Tibial nerve (tissue), 4 donors: ENCODE results near the gene GRIN1. TPM values are rescaled to one million over a fixed set of nuclear protein-coding genes. Genes with fewer than 3 reads are reported as not detected.

Experiments
- DNase-seq, 2 donors: peaks; one replicate each; pipeline ENCODE4 v3.0.0-alpha.2; 2019; ENCODE audit warnings: low spot score in 2 of 2
- H3K27ac ChIP-seq, 4 donors: fragments of 200-600 bp; sonication (generic) in 3 of 4; one replicate each; pipeline ENCODE4 v1.5.1; 2017 to 2019; ENCODE audit warnings: mild to moderate bottlenecking in 1 of 4
- H3K27me3 ChIP-seq, 2 donors: fragments of 200-600 bp; sonication (generic) in 1 of 2; one replicate each; pipeline versions ENCODE4 v1.5.1 to v1.6.0; 2017 to 2019
- H3K36me3 ChIP-seq, 3 donors: fragments of 200-600 bp; sonication (generic); one replicate each; pipeline ENCODE4 v1.5.1; 2018 to 2019
- H3K4me1 ChIP-seq, 4 donors: fragments of 200-600 bp; sonication (generic) in 3 of 4; one replicate each; pipeline ENCODE4 v1.5.1; 2017 to 2019
- H3K4me3 ChIP-seq, 4 donors: fragments of 200-600 bp; sonication (generic) in 3 of 4; one replicate each; pipeline ENCODE4 v1.5.1; 2017 to 2019; ENCODE audit warnings: mild to moderate bottlenecking in 1 of 4, moderate library complexity in 1 of 4
- H3K9me3 ChIP-seq, 4 donors: fragments of 200-600 bp; sonication (generic) in 3 of 4; one replicate each; pipeline ENCODE4 v1.5.1; 2017 to 2019
- EP300 ChIP-seq, 2 donors: sonication (generic); formaldehyde crosslinking; IDR thresholded peaks; one replicate each; pipeline ENCODE4 v1.6.1; 2017; ENCODE audit warnings: antibody characterized with exemption in 2 of 2, mild to moderate bottlenecking in 1 of 2
- POLR2A ChIP-seq, 2 donors: fragments of 450-650 bp; IDR thresholded peaks; one replicate each; pipeline ENCODE4 v1.6.1; 2017; ENCODE audit warnings: antibody characterized with exemption in 2 of 2, mild to moderate bottlenecking in 2 of 2, moderate library complexity in 2 of 2
- WGBS, 2 donors: methylation state at CpG; one replicate each; pipeline ENCODE4 v1.1.5; 2018; 5-methylcytosine and 5-hydroxymethylcytosine counted together
- total RNA-seq, 4 donors: library from RNA; depleted of rRNA; stranded (reverse); fragments of >200 nt; gene quantifications; one replicate each; pipeline ENCODE4 v1.1.0, GENCODE V29; 2016
- TF ChIP-seq, protein P1 (sequence below), 5 experiments: fragments of 200-600 bp in 3 of 5; fragments of 450-650 bp in 2 of 5; sonication (generic) in 3 of 5; IDR thresholded peaks; one replicate each; pipeline ENCODE4 v1.5.1; 2016 to 2019; ENCODE audit warnings: antibody characterized with exemption in 5 of 5, mild to moderate bottlenecking in 3 of 5, moderate library complexity in 2 of 5

Gene GRIN1
- total RNA-seq, 4 donors from 2014 or later: 0.21 TPM; not detected in 3

DNA sequence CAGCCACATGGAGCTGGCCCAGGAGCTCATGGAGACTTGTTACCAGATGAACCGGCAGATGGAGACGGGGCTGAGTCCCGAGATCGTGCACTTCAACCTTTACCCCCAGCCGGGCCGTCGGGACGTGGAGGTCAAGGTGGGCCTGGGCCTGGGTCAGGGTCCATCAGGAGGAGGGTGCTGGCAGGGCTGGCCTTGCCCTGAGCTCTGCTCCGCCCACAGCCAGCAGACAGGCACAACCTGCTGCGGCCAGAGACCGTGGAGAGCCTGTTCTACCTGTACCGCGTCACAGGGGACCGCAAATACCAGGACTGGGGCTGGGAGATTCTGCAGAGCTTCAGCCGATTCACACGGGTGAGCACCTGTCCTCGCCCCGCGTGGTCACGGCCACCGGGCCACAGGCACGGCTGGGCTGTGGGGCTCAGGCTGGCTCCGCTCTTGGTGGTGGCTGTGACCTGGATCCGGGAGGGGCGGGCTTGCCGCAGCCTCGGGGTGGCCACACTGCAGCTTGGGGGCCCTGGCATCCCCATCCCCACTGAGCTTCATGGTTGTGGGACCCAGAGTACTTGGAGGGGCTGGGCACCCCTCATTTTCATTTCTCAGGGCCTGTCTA, 31.5 kb upstream of the GRIN1 start:
- Histone ChIP-seq H3K4me3 (no peak overlapping the region), H3K36me3 (peaks cover 0 to 100% (median 37%) of the 10 kb centered on the region in 3 donors), H3K27me3 (no peaks in the 10 kb centered on the region), H3K9me3 (no peaks in the 10 kb centered on the region), H3K27ac (no peak overlapping the region), H3K4me1 (no peaks in the 10 kb centered on the region)
- DNase-seq: no peak
- WGBS, 2 donors: 91 to 93% methylated on average over 18 to 21 of the region's 27 CpGs
- TF ChIP-seq POLR2A (IDR thresholded peaks at IDR 0.05) (no peak), EP300 (IDR thresholded peaks at IDR 0.05) (no peak)
- TF ChIP-seq, protein P1, sequence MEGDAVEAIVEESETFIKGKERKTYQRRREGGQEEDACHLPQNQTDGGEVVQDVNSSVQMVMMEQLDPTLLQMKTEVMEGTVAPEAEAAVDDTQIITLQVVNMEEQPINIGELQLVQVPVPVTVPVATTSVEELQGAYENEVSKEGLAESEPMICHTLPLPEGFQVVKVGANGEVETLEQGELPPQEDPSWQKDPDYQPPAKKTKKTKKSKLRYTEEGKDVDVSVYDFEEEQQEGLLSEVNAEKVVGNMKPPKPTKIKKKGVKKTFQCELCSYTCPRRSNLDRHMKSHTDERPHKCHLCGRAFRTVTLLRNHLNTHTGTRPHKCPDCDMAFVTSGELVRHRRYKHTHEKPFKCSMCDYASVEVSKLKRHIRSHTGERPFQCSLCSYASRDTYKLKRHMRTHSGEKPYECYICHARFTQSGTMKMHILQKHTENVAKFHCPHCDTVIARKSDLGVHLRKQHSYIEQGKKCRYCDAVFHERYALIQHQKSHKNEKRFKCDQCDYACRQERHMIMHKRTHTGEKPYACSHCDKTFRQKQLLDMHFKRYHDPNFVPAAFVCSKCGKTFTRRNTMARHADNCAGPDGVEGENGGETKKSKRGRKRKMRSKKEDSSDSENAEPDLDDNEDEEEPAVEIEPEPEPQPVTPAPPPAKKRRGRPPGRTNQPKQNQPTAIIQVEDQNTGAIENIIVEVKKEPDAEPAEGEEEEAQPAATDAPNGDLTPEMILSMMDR (IDR thresholded peaks at IDR 0.05): no peak

DNA sequence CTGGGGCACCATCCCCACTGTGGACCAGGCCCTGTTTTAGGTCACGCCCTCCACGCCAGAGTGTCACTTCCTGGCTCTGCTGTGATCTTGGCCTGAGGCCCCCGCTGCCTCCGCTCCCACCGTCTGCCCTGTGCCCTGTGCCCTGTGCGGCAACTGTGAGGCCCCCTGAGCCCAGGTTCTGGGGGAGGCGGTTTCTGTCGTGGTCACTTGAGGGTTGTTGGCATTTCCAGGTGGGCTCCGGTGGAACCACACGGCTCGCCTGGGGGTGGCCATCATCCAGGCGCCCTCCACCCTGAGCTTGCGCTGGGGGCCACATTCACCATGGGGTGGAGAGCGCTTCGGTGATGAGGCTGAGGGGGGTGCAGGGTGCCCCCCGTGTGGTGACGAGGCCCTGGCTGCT, 31.0 kb upstream of the GRIN1 start:
- DNase-seq: no peak
- H3K36me3 ChIP-seq: peaks cover 0 to 100% (median 37%) of the 10 kb centered on the region in 3 donors
- no peaks in the 10 kb centered on the region for H3K4me1 ChIP-seq
- WGBS, 2 donors: 93% methylated on average over 16 to 17 of the region's 17 CpGs
- no peak overlapping the region for H3K27ac ChIP-seq
- H3K4me3 ChIP-seq: no peak overlapping the region
- no peaks in the 10 kb centered on the region for H3K9me3 ChIP-seq
- TF ChIP-seq POLR2A (IDR thresholded peaks at IDR 0.05) (no peak), EP300 (IDR thresholded peaks at IDR 0.05) (no peak)
- TF ChIP-seq, protein P1 (IDR thresholded peaks at IDR 0.05): no peak
- no peaks in the 10 kb centered on the region for H3K27me3 ChIP-seq

DNA sequence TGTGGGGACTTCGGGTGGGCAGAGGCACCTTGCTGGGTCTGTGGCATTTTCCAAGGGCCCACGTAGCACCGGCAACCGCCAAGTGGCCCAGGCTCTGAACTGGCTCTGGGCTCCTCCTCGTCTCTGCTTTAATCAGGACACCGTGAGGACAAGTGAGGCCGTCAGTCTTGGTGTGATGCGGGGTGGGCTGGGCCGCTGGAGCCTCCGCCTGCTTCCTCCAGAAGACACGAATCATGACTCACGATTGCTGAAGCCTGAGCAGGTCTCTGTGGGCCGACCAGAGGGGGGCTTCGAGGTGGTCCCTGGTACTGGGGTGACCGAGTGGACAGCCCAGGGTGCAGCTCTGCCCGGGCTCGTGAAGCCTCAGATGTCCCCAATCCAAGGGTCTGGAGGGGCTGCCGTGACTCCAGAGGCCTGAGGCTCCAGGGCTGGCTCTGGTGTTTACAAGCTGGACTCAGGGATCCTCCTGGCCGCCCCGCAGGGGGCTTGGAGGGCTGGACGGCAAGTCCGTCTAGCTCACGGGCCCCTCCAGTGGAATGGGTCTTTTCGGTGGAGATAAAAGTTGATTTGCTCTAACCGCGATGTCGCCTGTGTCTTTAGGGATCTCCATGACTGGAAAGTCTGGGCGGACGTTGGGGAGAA, 30.2 kb upstream of the GRIN1 start:
- no peak for TF ChIP-seq POLR2A (IDR thresholded peaks at IDR 0.05)
- TF ChIP-seq, protein P1 (IDR thresholded peaks at IDR 0.05): no peak
- TF ChIP-seq EP300 (IDR thresholded peaks at IDR 0.05): no peak
- no peak overlapping the region for H3K4me3 ChIP-seq
- DNase-seq: no peak
- H3K27ac ChIP-seq: no peak overlapping the region
- no peaks in the 10 kb centered on the region for H3K27me3 ChIP-seq
- H3K4me1 ChIP-seq: peaks cover 0 to 6% (median 0%) of the 10 kb centered on the region in 4 donors
- H3K9me3 ChIP-seq: no peaks in the 10 kb centered on the region
- peaks cover 0 to 97% (median 34%) of the 10 kb centered on the region in 3 donors for H3K36me3 ChIP-seq
- 90 to 93% methylated on average over 23 to 28 of the region's 29 CpGs for WGBS, 2 donors

DNA sequence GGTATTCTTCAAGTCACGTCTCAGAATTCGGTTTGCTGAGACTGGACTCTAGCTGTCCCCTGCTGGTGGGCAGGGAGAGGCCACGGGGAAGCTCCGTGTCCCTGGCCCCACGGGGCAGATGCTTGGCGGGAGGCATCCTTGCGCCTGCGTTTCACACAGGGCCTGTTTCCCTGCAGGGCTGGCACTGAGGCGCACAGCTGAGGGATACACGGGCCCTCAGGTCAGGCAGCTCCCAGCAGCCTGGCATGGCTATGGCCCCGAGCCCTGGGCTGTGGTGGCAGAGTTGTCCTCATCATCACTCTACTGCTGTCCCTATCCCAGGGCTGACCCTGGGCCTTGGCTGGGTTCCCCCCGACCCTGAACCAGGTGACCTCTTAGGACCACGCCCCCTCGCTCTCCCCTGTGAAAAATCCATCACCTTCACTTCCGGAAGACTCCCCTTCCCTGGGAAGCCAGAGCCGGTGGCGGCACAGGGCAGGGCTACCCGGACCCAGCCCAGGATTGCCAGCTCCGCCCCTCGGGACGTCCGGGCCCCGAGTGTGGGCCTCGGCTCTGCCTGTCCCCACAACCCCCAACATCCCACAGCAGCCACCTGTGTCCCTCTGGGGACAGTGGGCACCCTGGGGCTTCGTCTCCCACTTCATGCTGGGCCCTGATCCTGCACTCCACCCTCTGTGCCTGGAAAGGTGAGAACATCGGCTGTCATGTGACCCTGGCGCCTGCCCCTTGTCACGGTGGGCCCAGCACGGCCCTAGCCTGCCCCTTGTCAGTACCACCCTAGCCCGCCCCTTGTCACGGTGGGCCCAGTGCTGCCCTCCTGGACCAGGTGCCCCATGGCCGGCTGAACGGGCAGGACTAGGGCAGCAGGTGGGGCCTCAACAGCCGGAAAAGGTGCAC, 29.5 kb upstream of the GRIN1 start:
- peaks cover 0 to 11% (median 0%) of the 10 kb centered on the region in 4 donors for H3K4me1 ChIP-seq
- H3K27me3 ChIP-seq: no peaks in the 10 kb centered on the region
- H3K27ac ChIP-seq: no peak overlapping the region
- no peak for DNase-seq
- TF ChIP-seq POLR2A (IDR thresholded peaks at IDR 0.05) (no peak), EP300 (IDR thresholded peaks at IDR 0.05) (no peak)
- TF ChIP-seq, protein P1 (IDR thresholded peaks at IDR 0.05): no peak
- H3K4me3 ChIP-seq: no peak overlapping the region
- peaks cover 0 to 90% (median 29%) of the 10 kb centered on the region in 3 donors for H3K36me3 ChIP-seq
- no peaks in the 10 kb centered on the region for H3K9me3 ChIP-seq
- 80 to 82% methylated on average over 27 to 34 of the region's 34 CpGs for WGBS, 2 donors
